WTC11 (cell line): Measurements from ENCODE around the gene AGA.

ENCODE experiments used
- ELF4 ChIP-seq: sonication (generic); formaldehyde crosslinking; IDR thresholded peaks from 2 replicates; pipeline ENCODE4 v1.8.1; 2022; ENCODE audit warnings: low read depth, mild to moderate bottlenecking, moderate library complexity, missing genetic modification reagents
- NFYB ChIP-seq: sonication (generic); formaldehyde crosslinking; conservative IDR thresholded peaks from 2 replicates; pipeline ENCODE4 v1.8.0; 2022; ENCODE audit warnings: low read depth, missing genetic modification reagents
- TP53 ChIP-seq: sonication (generic); formaldehyde crosslinking; IDR thresholded peaks from 2 replicates; pipeline ENCODE4 v1.8.1; 2023; ENCODE audit warnings: mild to moderate bottlenecking, missing genetic modification reagents
- TF ChIP-seq, protein P1 (sequence below): fragments of 250-450 bp; sonication (Bioruptor Pico); IDR thresholded peaks from 2 replicates; pipeline ENCODE4 v1.8.0; 2021; ENCODE audit warnings: mild to moderate bottlenecking
- TF ChIP-seq, protein P2 (sequence below): fragments of 200-600 bp; IDR thresholded peaks from 2 replicates; pipeline ENCODE4 v1.8.0; 2022; ENCODE audit warnings: antibody characterized with exemption
- TF ChIP-seq, protein P3 (sequence below): sonication (generic); formaldehyde crosslinking; IDR thresholded peaks from 2 replicates; pipeline ENCODE4 v1.8.1; 2023; ENCODE audit warnings: mild to moderate bottlenecking, missing genetic modification reagents, moderate library complexity
- TF ChIP-seq, protein P4 (sequence below): sonication (generic); formaldehyde crosslinking; IDR thresholded peaks from 2 replicates; pipeline ENCODE4 v1.8.1; 2022; ENCODE audit warnings: low read depth, mild to moderate bottlenecking, moderate library complexity, missing genetic modification reagents, borderline replicate concordance
- TF ChIP-seq, protein P5 (sequence below): sonication (generic); formaldehyde crosslinking; IDR thresholded peaks from 2 replicates; pipeline ENCODE4 v1.8.0; 2022; ENCODE audit warnings: mild to moderate bottlenecking, missing genetic modification reagents
- TF ChIP-seq, protein P6 (sequence below): sonication (generic); formaldehyde crosslinking; IDR thresholded peaks from 2 replicates; pipeline ENCODE4 v1.8.0; 2022; ENCODE audit warnings: mild to moderate bottlenecking, missing genetic modification reagents
- TF ChIP-seq, protein P7 (sequence below): sonication (generic); formaldehyde crosslinking; IDR thresholded peaks from 2 replicates; pipeline ENCODE4 v1.8.1; 2022; ENCODE audit warnings: mild to moderate bottlenecking, moderate library complexity, missing genetic modification reagents

DNA sequence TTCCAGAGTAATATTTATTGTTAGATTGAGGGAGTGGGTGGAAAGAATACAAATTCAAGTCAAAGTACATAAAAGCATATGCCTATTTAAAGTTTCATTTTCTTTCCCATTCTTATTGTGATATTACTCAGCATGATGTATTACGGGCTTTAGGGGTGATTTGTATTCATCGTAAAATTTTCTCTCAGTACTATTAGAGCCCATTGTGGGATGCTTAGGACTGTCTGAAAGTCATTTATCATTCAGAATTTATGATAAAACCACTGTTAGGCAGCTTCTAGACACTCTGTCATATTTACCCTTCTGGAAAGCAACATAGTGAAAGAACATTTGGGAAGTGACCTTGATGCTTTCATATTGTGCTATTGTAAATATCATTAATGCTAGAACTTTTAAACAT is 45.9 kb downstream of the AGA start:
- TF ChIP-seq TP53 (CRISPR knock-in tag) (no peak), NFYB (CRISPR knock-in tag) (no peak), ELF4 (CRISPR knock-in tag) (no peak)
- TF ChIP-seq, protein P1, sequence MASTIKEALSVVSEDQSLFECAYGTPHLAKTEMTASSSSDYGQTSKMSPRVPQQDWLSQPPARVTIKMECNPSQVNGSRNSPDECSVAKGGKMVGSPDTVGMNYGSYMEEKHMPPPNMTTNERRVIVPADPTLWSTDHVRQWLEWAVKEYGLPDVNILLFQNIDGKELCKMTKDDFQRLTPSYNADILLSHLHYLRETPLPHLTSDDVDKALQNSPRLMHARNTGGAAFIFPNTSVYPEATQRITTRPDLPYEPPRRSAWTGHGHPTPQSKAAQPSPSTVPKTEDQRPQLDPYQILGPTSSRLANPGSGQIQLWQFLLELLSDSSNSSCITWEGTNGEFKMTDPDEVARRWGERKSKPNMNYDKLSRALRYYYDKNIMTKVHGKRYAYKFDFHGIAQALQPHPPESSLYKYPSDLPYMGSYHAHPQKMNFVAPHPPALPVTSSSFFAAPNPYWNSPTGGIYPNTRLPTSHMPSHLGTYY (CRISPR knock-in tag) = no peak
- TF ChIP-seq, protein P2, sequence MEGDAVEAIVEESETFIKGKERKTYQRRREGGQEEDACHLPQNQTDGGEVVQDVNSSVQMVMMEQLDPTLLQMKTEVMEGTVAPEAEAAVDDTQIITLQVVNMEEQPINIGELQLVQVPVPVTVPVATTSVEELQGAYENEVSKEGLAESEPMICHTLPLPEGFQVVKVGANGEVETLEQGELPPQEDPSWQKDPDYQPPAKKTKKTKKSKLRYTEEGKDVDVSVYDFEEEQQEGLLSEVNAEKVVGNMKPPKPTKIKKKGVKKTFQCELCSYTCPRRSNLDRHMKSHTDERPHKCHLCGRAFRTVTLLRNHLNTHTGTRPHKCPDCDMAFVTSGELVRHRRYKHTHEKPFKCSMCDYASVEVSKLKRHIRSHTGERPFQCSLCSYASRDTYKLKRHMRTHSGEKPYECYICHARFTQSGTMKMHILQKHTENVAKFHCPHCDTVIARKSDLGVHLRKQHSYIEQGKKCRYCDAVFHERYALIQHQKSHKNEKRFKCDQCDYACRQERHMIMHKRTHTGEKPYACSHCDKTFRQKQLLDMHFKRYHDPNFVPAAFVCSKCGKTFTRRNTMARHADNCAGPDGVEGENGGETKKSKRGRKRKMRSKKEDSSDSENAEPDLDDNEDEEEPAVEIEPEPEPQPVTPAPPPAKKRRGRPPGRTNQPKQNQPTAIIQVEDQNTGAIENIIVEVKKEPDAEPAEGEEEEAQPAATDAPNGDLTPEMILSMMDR = no peak
- TF ChIP-seq, protein P3, sequence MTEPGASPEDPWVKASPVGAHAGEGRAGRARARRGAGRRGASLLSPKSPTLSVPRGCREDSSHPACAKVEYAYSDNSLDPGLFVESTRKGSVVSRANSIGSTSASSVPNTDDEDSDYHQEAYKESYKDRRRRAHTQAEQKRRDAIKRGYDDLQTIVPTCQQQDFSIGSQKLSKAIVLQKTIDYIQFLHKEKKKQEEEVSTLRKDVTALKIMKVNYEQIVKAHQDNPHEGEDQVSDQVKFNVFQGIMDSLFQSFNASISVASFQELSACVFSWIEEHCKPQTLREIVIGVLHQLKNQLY = no peak
- TF ChIP-seq, protein P4, sequence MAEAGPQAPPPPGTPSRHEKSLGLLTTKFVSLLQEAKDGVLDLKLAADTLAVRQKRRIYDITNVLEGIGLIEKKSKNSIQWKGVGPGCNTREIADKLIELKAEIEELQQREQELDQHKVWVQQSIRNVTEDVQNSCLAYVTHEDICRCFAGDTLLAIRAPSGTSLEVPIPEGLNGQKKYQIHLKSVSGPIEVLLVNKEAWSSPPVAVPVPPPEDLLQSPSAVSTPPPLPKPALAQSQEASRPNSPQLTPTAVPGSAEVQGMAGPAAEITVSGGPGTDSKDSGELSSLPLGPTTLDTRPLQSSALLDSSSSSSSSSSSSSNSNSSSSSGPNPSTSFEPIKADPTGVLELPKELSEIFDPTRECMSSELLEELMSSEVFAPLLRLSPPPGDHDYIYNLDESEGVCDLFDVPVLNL = no peak
- TF ChIP-seq, protein P5, sequence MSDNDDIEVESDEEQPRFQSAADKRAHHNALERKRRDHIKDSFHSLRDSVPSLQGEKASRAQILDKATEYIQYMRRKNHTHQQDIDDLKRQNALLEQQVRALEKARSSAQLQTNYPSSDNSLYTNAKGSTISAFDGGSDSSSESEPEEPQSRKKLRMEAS (CRISPR knock-in tag) = no peak
- TF ChIP-seq, protein P6, sequence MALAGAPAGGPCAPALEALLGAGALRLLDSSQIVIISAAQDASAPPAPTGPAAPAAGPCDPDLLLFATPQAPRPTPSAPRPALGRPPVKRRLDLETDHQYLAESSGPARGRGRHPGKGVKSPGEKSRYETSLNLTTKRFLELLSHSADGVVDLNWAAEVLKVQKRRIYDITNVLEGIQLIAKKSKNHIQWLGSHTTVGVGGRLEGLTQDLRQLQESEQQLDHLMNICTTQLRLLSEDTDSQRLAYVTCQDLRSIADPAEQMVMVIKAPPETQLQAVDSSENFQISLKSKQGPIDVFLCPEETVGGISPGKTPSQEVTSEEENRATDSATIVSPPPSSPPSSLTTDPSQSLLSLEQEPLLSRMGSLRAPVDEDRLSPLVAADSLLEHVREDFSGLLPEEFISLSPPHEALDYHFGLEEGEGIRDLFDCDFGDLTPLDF = no peak
- TF ChIP-seq, protein P7, sequence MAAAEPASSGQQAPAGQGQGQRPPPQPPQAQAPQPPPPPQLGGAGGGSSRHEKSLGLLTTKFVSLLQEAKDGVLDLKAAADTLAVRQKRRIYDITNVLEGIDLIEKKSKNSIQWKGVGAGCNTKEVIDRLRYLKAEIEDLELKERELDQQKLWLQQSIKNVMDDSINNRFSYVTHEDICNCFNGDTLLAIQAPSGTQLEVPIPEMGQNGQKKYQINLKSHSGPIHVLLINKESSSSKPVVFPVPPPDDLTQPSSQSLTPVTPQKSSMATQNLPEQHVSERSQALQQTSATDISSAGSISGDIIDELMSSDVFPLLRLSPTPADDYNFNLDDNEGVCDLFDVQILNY (CRISPR knock-in tag) = no peak
